ENCODE measurements around the gene CGNL1.

The CGNL1 gene

DNA sequence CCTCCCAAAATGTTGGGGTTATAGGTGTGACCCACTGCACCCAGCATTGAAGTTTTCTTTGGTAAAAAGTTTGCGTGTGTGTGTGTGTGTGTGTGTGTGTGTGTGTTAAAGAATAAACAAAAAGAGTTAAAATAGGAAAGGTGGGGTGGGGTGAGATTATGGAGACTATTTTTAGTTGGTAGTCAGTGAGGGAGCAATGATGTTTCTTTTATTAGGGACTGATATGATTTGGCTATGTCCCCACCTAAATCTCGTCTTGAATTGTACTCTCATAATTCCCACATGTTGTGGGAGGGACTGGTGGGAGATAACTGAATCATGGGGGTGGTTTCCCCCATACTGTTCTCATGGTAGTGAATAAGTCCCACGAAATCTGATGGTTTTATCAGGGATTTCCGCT is 92.2 kb downstream of the CGNL1 start:
- ATAC-seq: no peak
- DNase-seq (ENCODE audit: low spot score in 2 of 2): no peak
- Mint-ChIP-seq H3K9me3 (no peaks in the 10 kb centered on the region), H3K36me3 (no peaks in the 10 kb centered on the region), H3K27ac (no peak overlapping the region), H3K4me3 (no peak overlapping the region), H3K4me1 (no peaks in the 10 kb centered on the region)

- Mint-ChIP-seq H3K36me3 (no peaks in the 10 kb centered on the region), H3K27ac (no peak overlapping the region), H3K4me1 (no peaks in the 10 kb centered on the region), H3K4me3 (no peak overlapping the region), H3K9me3 (no peaks in the 10 kb centered on the region)
- DNase-seq (ENCODE audit: low spot score in 2 of 2): no peak
- no peak for ATAC-seq
Observed at GRCh38 chr15:57470543-57470942, 94.2 kb downstream of the CGNL1 start.

DNA sequence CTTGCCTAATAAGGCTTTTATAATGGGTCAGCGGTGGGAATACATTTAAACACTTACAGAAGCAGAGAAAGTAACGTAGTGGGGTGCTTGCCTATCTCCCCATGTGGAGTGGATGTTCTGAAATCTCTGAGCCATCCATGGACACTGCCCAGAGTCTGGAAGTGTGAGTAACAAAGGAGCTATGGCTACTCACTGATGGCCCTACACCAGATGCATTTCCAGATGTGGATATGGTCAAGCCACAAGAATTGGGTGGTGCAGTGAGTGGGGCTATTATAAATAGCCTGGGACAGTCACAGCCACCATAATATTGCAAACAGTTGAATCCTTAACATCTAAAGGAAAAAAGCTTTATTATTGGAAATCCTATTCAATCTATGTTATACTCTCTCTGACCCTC is 96.6 kb downstream of the CGNL1 start:
- DNase-seq (ENCODE audit: low spot score in 2 of 2) (no peak), ATAC-seq (no peak)
- H3K27ac Mint-ChIP-seq: no peak overlapping the region
- H3K9me3 Mint-ChIP-seq: no peaks in the 10 kb centered on the region
- no peaks in the 10 kb centered on the region for H3K36me3 Mint-ChIP-seq
- H3K4me3 Mint-ChIP-seq: no peak overlapping the region
- no peaks in the 10 kb centered on the region for H3K4me1 Mint-ChIP-seq

DNA sequence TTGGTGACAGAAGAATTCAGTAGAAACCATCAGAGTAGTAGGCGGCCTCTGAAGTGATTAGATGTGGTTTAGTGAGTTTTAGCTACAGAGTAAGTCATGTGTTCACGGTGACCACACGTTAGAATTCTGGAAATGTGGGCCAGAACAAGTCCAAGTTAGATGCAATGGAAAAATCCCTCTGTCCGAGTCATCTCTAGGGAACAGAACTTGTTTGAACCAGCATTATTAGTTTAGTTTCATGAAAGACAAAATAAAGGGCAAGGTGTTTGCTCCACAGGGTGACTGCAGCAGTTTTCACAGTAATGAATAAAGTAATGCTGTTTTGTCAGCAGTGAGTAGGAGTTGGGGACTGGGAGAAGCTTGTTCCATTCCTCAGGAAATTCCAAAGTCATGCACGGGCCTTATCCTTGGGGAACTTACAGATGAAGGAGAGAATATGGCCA is 100.2 kb downstream of the CGNL1 start:
- DNase-seq (ENCODE audit: low spot score in 2 of 2): no peak
- H3K27ac Mint-ChIP-seq: no peak overlapping the region
- no peaks in the 10 kb centered on the region for H3K9me3 Mint-ChIP-seq
- H3K4me3 Mint-ChIP-seq: no peak overlapping the region
- no peak for ATAC-seq
- no peaks in the 10 kb centered on the region for H3K4me1 Mint-ChIP-seq
- H3K36me3 Mint-ChIP-seq: no peaks in the 10 kb centered on the region

GRCh38 chr15:57477736-57478522 is 101.6 kb downstream of the CGNL1 start:
- no peaks in the 10 kb centered on the region for H3K9me3 Mint-ChIP-seq
- no peak for ATAC-seq
- no peak overlapping the region for H3K27ac Mint-ChIP-seq
- no peak overlapping the region for H3K4me3 Mint-ChIP-seq
- DNase-seq (ENCODE audit: low spot score in 2 of 2): no peak
- no peaks in the 10 kb centered on the region for H3K4me1 Mint-ChIP-seq
- H3K36me3 Mint-ChIP-seq: no peaks in the 10 kb centered on the region

DNA sequence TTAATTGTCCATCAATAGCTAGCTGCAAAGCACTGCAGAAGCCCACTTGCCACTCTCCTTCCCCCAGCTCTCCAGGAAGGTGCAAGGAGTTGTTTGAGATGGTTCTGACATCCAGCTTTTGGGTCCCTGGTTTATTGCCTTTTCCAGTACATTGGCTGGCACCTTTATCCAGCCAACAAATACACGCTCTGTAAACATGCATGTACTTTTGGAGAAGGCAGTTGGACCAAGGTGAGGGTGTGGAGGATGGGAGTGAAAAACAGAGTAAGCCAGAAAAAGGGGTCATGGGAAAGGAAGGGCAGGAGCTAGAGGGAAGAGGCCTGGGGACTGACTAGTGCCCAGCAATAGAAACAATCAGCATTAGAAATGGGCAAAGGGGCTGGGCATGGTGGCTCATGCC is 102.7 kb downstream of the CGNL1 start:
- H3K27ac Mint-ChIP-seq: no peak overlapping the region

DNA sequence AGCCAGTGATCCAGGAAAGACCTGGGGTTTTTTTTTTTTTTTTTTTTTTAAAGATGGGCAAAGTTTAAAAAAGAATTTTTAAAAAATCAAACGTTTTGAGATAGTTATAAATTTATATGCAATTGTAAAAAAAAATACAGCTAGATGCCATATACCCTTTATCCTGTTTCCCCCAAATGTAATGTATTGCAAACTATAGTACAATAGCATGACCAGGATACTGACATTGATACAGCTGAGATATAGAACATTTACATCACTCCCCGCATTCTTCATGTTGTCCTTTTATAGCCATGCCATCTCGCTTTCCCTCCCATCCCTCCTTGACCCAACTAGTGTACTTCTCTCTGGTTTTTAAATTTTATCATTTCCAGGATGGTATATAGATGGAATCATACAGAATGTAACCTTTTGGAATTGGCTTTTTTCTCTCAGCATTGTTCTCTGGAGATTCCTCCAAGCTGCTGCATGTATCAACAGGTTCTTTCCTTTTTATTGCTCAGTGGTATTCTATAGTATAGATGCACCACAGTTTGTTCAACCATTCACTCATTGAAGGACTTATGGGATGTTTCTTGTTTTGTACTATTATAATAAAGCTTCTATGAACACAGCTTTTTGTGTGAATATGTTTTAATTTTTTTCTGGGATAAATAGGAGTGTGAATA is 104.9 kb downstream of the CGNL1 start:
- Mint-ChIP-seq H3K9me3 (no peaks in the 10 kb centered on the region), H3K27ac (no peak overlapping the region), H3K4me1 (no peaks in the 10 kb centered on the region), H3K4me3 (no peak overlapping the region), H3K36me3 (no peaks in the 10 kb centered on the region)
- DNase-seq (ENCODE audit: low spot score in 2 of 2) (no peak), ATAC-seq (no peak)

More for the DNA sequence above, 102.7 kb downstream of the CGNL1 start:
- H3K36me3 Mint-ChIP-seq: no peaks in the 10 kb centered on the region
- DNase-seq (ENCODE audit: low spot score in 2 of 2) (no peak), ATAC-seq (no peak)
- no peaks in the 10 kb centered on the region for H3K9me3 Mint-ChIP-seq
- H3K4me3 Mint-ChIP-seq: no peak overlapping the region
- no peaks in the 10 kb centered on the region for H3K4me1 Mint-ChIP-seq

DNA sequence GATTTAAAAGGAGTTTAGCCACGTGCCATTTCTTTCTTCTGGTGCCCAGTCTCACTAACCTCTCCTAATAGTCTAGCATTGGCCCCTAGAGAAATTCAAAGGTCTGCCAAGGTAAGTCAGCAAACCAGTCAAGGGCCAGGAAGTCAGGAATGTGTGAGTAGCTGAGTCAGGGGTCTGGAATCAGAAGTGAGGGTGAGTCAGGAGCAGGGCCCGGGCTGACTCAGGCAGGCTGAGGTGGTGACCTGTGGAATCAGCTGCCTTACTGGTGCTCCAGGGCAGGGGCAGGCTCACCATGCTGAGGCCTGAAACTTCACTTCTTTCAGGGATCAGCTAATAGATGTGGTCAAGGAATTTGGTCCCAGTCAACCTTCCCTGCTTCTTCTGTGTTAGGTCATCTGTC is 109.6 kb downstream of the CGNL1 start:
- Mint-ChIP-seq H3K27ac (no peak overlapping the region), H3K4me3 (no peak overlapping the region), H3K36me3 (no peaks in the 10 kb centered on the region), H3K4me1 (no peaks in the 10 kb centered on the region), H3K9me3 (no peaks in the 10 kb centered on the region)
- ATAC-seq: peak; percentile 32
- no peak for DNase-seq (ENCODE audit: low spot score in 2 of 2)

GRCh38 chr15:57486833-57487232 is 110.5 kb downstream of the CGNL1 start:
- no peak overlapping the region for H3K27ac Mint-ChIP-seq
- no peak for DNase-seq (ENCODE audit: low spot score in 2 of 2)
- no peak overlapping the region for H3K4me3 Mint-ChIP-seq
- H3K4me1 Mint-ChIP-seq: no peaks in the 10 kb centered on the region
- no peak for ATAC-seq
- no peaks in the 10 kb centered on the region for H3K36me3 Mint-ChIP-seq
- no peaks in the 10 kb centered on the region for H3K9me3 Mint-ChIP-seq

GRCh38 chr15:57489122-57489521 is 112.8 kb downstream of the CGNL1 start:
- Mint-ChIP-seq H3K27ac (no peak overlapping the region), H3K36me3 (no peaks in the 10 kb centered on the region), H3K4me1 (no peaks in the 10 kb centered on the region), H3K4me3 (no peak overlapping the region), H3K9me3 (no peaks in the 10 kb centered on the region)
- ATAC-seq (no peak), DNase-seq (ENCODE audit: low spot score in 2 of 2) (no peak)

- Mint-ChIP-seq H3K9me3 (no peaks in the 10 kb centered on the region), H3K4me3 (no peak overlapping the region), H3K27ac (no peak overlapping the region), H3K36me3 (no peaks in the 10 kb centered on the region), H3K4me1 (no peaks in the 10 kb centered on the region)
- no peak for DNase-seq (ENCODE audit: low spot score in 2 of 2)
- ATAC-seq: no peak
Observed at GRCh38 chr15:57493351-57493750, 117.0 kb downstream of the CGNL1 start.

- Mint-ChIP-seq H3K36me3 (no peaks in the 10 kb centered on the region), H3K4me3 (no peak overlapping the region), H3K9me3 (no peaks in the 10 kb centered on the region), H3K4me1 (no peaks in the 10 kb centered on the region), H3K27ac (no peak overlapping the region)
- ATAC-seq: no peak
- DNase-seq (ENCODE audit: low spot score in 2 of 2): no peak
Observed at GRCh38 chr15:57494581-57494980, 118.3 kb downstream of the CGNL1 start.

GRCh38 chr15:57495041-57495440 is 118.7 kb downstream of the CGNL1 start:
- no peaks in the 10 kb centered on the region for H3K9me3 Mint-ChIP-seq
- H3K36me3 Mint-ChIP-seq: no peaks in the 10 kb centered on the region
- H3K4me1 Mint-ChIP-seq: no peaks in the 10 kb centered on the region
- no peak overlapping the region for H3K4me3 Mint-ChIP-seq
- H3K27ac Mint-ChIP-seq: no peak overlapping the region
- ATAC-seq: no peak
- no peak for DNase-seq (ENCODE audit: low spot score in 2 of 2)

GRCh38 chr15:57495554-57496165 is 119.4 kb downstream of the CGNL1 start:
- Mint-ChIP-seq H3K4me1 (no peaks in the 10 kb centered on the region), H3K27ac (no peak overlapping the region), H3K4me3 (no peak overlapping the region), H3K36me3 (no peaks in the 10 kb centered on the region), H3K9me3 (no peaks in the 10 kb centered on the region)
- DNase-seq (ENCODE audit: low spot score in 2 of 2) (no peak), ATAC-seq (no peak)

- no peak overlapping the region for H3K27ac Mint-ChIP-seq
- H3K4me3 Mint-ChIP-seq: no peak overlapping the region
- H3K36me3 Mint-ChIP-seq: no peaks in the 10 kb centered on the region
- no peaks in the 10 kb centered on the region for H3K9me3 Mint-ChIP-seq
- DNase-seq (ENCODE audit: low spot score in 2 of 2): no peak
- no peaks in the 10 kb centered on the region for H3K4me1 Mint-ChIP-seq
- no peak for ATAC-seq
Observed at GRCh38 chr15:57496594-57496945, 120.3 kb downstream of the CGNL1 start.
